ENCODE measurements around the gene CCNYL1.
"Not testable (repeated sequence)": the region's sequence is repeated elsewhere in the genome, so short reads cannot be mapped to it uniquely, and the experiment has no call there.

Gene CCNYL1

GRCh38 chr2:207697411-207697810, 14.0 kb upstream of the CCNYL1 start:
- no peak for DNase-seq (ENCODE audit: low read depth in 2 of 2)

GRCh38 chr2:207698301-207698700, 13.1 kb upstream of the CCNYL1 start:
- no peak for DNase-seq (ENCODE audit: low read depth in 2 of 2)

- DNase-seq (ENCODE audit: low read depth in 2 of 2) = no peak
These were observed 7.4 kb upstream of the CCNYL1 start for GRCh38 chr2:207704078-207704477.

GRCh38 chr2:207704671-207705070, 6.8 kb upstream of the CCNYL1 start:
- no peak for DNase-seq (ENCODE audit: low read depth in 2 of 2)

- no peak for DNase-seq (ENCODE audit: low read depth in 2 of 2)
These were observed 4.2 kb upstream of the CCNYL1 start for GRCh38 chr2:207706936-207707860.

- peak; percentile 6 to 45 for DNase-seq (ENCODE audit: low read depth in 2 of 2)
These were observed 500 bp downstream of the CCNYL1 start for GRCh38 chr2:207711750-207712530.

- DNase-seq (ENCODE audit: low read depth in 2 of 2) = no peak
These were observed 4.6 kb downstream of the CCNYL1 start for GRCh38 chr2:207716056-207716455.

GRCh38 chr2:207718521-207718920, 7.1 kb downstream of the CCNYL1 start:
- DNase-seq (ENCODE audit: low read depth in 2 of 2) = no peak

- no peak for DNase-seq (ENCODE audit: low read depth in 2 of 2)
These were observed 7.6 kb downstream of the CCNYL1 start for GRCh38 chr2:207719008-207719407.

GRCh38 chr2:207719655-207720054, 8.2 kb downstream of the CCNYL1 start:
- DNase-seq (ENCODE audit: low read depth in 2 of 2) = not testable (repeated sequence)

GRCh38 chr2:207720517-207721187, 9.2 kb downstream of the CCNYL1 start:
- DNase-seq (ENCODE audit: low read depth in 2 of 2) = no peak

GRCh38 chr2:207722773-207723424, 11.5 kb downstream of the CCNYL1 start:
- DNase-seq (ENCODE audit: low read depth in 2 of 2) = no peak

GRCh38 chr2:207723425-207723787, 12.0 kb downstream of the CCNYL1 start:
- not testable (repeated sequence) for DNase-seq (ENCODE audit: low read depth in 2 of 2)

GRCh38 chr2:207724113-207724512, 12.7 kb downstream of the CCNYL1 start:
- DNase-seq (ENCODE audit: low read depth in 2 of 2) = no peak

GRCh38 chr2:207725873-207726578, 14.6 kb downstream of the CCNYL1 start:
- no peak for DNase-seq (ENCODE audit: low read depth in 2 of 2)

- no peak for DNase-seq (ENCODE audit: low read depth in 2 of 2)
These were observed 15.8 kb downstream of the CCNYL1 start for GRCh38 chr2:207727261-207727660.

- DNase-seq (ENCODE audit: low read depth in 2 of 2) = no peak
These were observed 18.1 kb downstream of the CCNYL1 start for GRCh38 chr2:207729465-207729998.

- DNase-seq (ENCODE audit: low read depth in 2 of 2) = no peak
These were observed 19.7 kb downstream of the CCNYL1 start for GRCh38 chr2:207731138-207731537.

- no peak for DNase-seq (ENCODE audit: low read depth in 2 of 2)
These were observed 22.3 kb downstream of the CCNYL1 start for GRCh38 chr2:207733597-207734240.

GRCh38 chr2:207734264-207734635, 22.8 kb downstream of the CCNYL1 start:
- DNase-seq (ENCODE audit: low read depth in 2 of 2) = no peak

Measured in stimulated activated CD8-positive, alpha-beta memory T cell treated with anti-CD3 and anti-CD28 coated beads, Interleukin-7, amount 100 ng/mL, for 4 hours (primary cell).